ENCODE measurements around the gene UROC1.

UROC1 gene

GRCh38 chr3:126508564-126508964 lies 9.0 kb downstream of the UROC1 start:
- FAIRE-seq (no peak), DNase-seq (ENCODE audit: insufficient read length) (no peak)
- TF ChIP-seq POLR2A (IDR thresholded peaks at IDR 0.05; ENCODE audit: low read depth, low read length) (no peak), POLR2AphosphoS5 (IDR thresholded peaks at IDR 0.05; ENCODE audit: low read depth, low read length) (no peak), TAF1 (IDR thresholded peaks at IDR 0.05; ENCODE audit: borderline replicate concordance, low read depth, low read length) (no peak)

- TF ChIP-seq POLR2AphosphoS5 (IDR thresholded peaks at IDR 0.05; ENCODE audit: low read depth, low read length) (no peak), POLR2A (IDR thresholded peaks at IDR 0.05; ENCODE audit: low read depth, low read length) (no peak), TAF1 (IDR thresholded peaks at IDR 0.05; ENCODE audit: borderline replicate concordance, low read depth, low read length) (no peak)
- no peak for DNase-seq (ENCODE audit: insufficient read length)
- no peak for FAIRE-seq
Measured at GRCh38 chr3:126507886-126508285, 9.7 kb downstream of the UROC1 start.

GRCh38 chr3:126503701-126504100 lies 13.9 kb downstream of the UROC1 start:
- TF ChIP-seq POLR2AphosphoS5 (IDR thresholded peaks at IDR 0.05; ENCODE audit: low read depth, low read length) = no peak
- no peak for TF ChIP-seq POLR2A (IDR thresholded peaks at IDR 0.05; ENCODE audit: low read depth, low read length)
- no peak for TF ChIP-seq TAF1 (IDR thresholded peaks at IDR 0.05; ENCODE audit: borderline replicate concordance, low read depth, low read length)
- DNase-seq (ENCODE audit: insufficient read length) (no peak), FAIRE-seq (no peak)

- DNase-seq (ENCODE audit: insufficient read length) (no peak), FAIRE-seq (peak; percentile 86)
- TF ChIP-seq TAF1 (IDR thresholded peaks at IDR 0.05; ENCODE audit: borderline replicate concordance, low read depth, low read length) = no peak
- TF ChIP-seq POLR2A (IDR thresholded peaks at IDR 0.05; ENCODE audit: low read depth, low read length) = no peak
- TF ChIP-seq POLR2AphosphoS5 (IDR thresholded peaks at IDR 0.05; ENCODE audit: low read depth, low read length) = no peak
Measured at GRCh38 chr3:126502656-126503055, 14.9 kb downstream of the UROC1 start.

- TF ChIP-seq POLR2AphosphoS5 (IDR thresholded peaks at IDR 0.05; ENCODE audit: low read depth, low read length) = no peak
- TF ChIP-seq TAF1 (IDR thresholded peaks at IDR 0.05; ENCODE audit: borderline replicate concordance, low read depth, low read length) = no peak
- no peak for TF ChIP-seq POLR2A (IDR thresholded peaks at IDR 0.05; ENCODE audit: low read depth, low read length)
- DNase-seq (ENCODE audit: insufficient read length) (no peak), FAIRE-seq (no peak)
Measured at GRCh38 chr3:126501736-126502135, 15.8 kb downstream of the UROC1 start.

GRCh38 chr3:126501054-126501453 lies 16.5 kb downstream of the UROC1 start:
- TF ChIP-seq POLR2AphosphoS5 (IDR thresholded peaks at IDR 0.05; ENCODE audit: low read depth, low read length) = no peak
- no peak for TF ChIP-seq TAF1 (IDR thresholded peaks at IDR 0.05; ENCODE audit: borderline replicate concordance, low read depth, low read length)
- TF ChIP-seq POLR2A (IDR thresholded peaks at IDR 0.05; ENCODE audit: low read depth, low read length) = no peak
- DNase-seq (ENCODE audit: insufficient read length) (no peak), FAIRE-seq (no peak)

- DNase-seq (ENCODE audit: insufficient read length) = no peak
- TF ChIP-seq POLR2AphosphoS5 (IDR thresholded peaks at IDR 0.05; ENCODE audit: low read depth, low read length) (no peak), TAF1 (IDR thresholded peaks at IDR 0.05; ENCODE audit: borderline replicate concordance, low read depth, low read length) (no peak), POLR2A (IDR thresholded peaks at IDR 0.05; ENCODE audit: low read depth, low read length) (no peak)
- no peak for FAIRE-seq
Measured at GRCh38 chr3:126500016-126500415, 17.6 kb downstream of the UROC1 start.

GRCh38 chr3:126499401-126499800 lies 18.2 kb downstream of the UROC1 start:
- TF ChIP-seq POLR2AphosphoS5 (IDR thresholded peaks at IDR 0.05; ENCODE audit: low read depth, low read length) = no peak
- TF ChIP-seq TAF1 (IDR thresholded peaks at IDR 0.05; ENCODE audit: borderline replicate concordance, low read depth, low read length) = no peak
- no peak for DNase-seq (ENCODE audit: insufficient read length)
- no peak for FAIRE-seq

GRCh38 chr3:126498929-126499328 lies 18.6 kb downstream of the UROC1 start:
- TF ChIP-seq POLR2AphosphoS5 (IDR thresholded peaks at IDR 0.05; ENCODE audit: low read depth, low read length) (no peak), POLR2A (IDR thresholded peaks at IDR 0.05; ENCODE audit: low read depth, low read length) (no peak), TAF1 (IDR thresholded peaks at IDR 0.05; ENCODE audit: borderline replicate concordance, low read depth, low read length) (no peak)
- DNase-seq (ENCODE audit: insufficient read length) (no peak), FAIRE-seq (no peak)

GRCh38 chr3:126498461-126498860 lies 19.1 kb downstream of the UROC1 start:
- no peak for FAIRE-seq

GRCh38 chr3:126497956-126498355 lies 19.6 kb downstream of the UROC1 start:
- DNase-seq (ENCODE audit: insufficient read length) (no peak), FAIRE-seq (no peak)
- no peak for TF ChIP-seq TAF1 (IDR thresholded peaks at IDR 0.05; ENCODE audit: borderline replicate concordance, low read depth, low read length)
- TF ChIP-seq POLR2AphosphoS5 (IDR thresholded peaks at IDR 0.05; ENCODE audit: low read depth, low read length) = no peak
- no peak for TF ChIP-seq POLR2A (IDR thresholded peaks at IDR 0.05; ENCODE audit: low read depth, low read length)

More at GRCh38 chr3:126498461-126498860, 19.1 kb downstream of the UROC1 start:
- TF ChIP-seq POLR2A (IDR thresholded peaks at IDR 0.05; ENCODE audit: low read depth, low read length) = no peak
- TF ChIP-seq POLR2AphosphoS5 (IDR thresholded peaks at IDR 0.05; ENCODE audit: low read depth, low read length) = no peak
- no peak for TF ChIP-seq TAF1 (IDR thresholded peaks at IDR 0.05; ENCODE audit: borderline replicate concordance, low read depth, low read length)
- no peak for DNase-seq (ENCODE audit: insufficient read length)

- no peak for FAIRE-seq
- no peak for DNase-seq (ENCODE audit: insufficient read length)
- TF ChIP-seq TAF1 (IDR thresholded peaks at IDR 0.05; ENCODE audit: borderline replicate concordance, low read depth, low read length) = no peak
- no peak for TF ChIP-seq POLR2A (IDR thresholded peaks at IDR 0.05; ENCODE audit: low read depth, low read length)
- no peak for TF ChIP-seq POLR2AphosphoS5 (IDR thresholded peaks at IDR 0.05; ENCODE audit: low read depth, low read length)
Measured at GRCh38 chr3:126496894-126497850, 20.4 kb downstream of the UROC1 start.
